Forelimb muscle (tissue), 1 donor: ENCODE measurements around the gene MRTFB. TPM values are rescaled to one million over a fixed set of nuclear protein-coding genes. Genes with fewer than 3 reads are reported as not detected.

Experiments
- DNase-seq: peaks from one replicate; pipeline ENCODE4 v3.0.0-alpha.2; 2013; ENCODE audit warnings: low read depth
- polyA plus RNA-seq: library from polyadenylated mRNA; unstranded; fragments of 120-200 nt; gene quantifications from one replicate; pipeline ENCODE4 v1.2.1, GENCODE V29; 2013; ENCODE audit not compliant: insufficient read length

Gene MRTFB
- polyA plus RNA-seq, 1 donor: 20.1 TPM

DNA sequence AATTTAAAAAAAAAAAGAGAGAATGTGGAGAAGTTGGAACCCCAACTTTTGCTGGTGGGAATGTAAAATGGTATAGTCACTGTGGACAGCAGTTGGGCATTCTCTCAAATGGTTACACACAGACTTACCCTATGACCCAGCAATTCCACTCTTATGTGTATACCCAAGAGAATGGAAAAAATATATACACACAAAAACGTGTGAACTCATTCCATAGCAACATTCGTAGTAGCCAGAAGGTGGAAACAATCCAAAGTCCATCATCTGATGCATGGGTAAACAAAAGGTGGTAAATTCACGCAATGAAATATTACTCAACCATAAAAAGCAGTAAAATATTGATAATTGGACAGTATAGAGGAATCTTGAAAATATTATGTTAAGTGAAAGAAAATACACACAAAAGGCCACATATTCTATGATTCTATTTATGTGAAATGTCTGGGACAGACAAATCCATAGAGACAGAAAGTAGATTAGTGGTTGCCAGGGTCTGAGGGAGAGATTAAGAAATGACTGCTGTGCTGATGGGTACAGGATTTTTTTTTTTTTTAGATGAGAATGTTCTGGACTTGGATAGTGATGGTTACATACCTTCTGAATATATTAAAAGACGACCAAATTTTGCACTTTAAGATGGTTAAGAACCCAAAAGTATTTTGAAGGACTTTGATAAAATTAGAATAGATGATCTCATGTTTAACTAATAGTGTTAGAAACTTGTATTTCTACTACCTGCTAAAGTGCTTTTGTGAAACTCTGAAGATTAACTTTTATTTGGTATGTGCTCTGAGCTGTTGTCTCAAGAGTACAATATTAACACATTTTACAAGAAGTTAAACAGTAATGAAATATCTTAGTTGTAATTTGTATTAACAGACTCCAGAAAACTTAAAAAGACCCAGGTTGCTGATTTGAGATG lies 60.9 kb downstream of the MRTFB start:
- no peak for DNase-seq

- DNase-seq: no peak
These were observed 61.6 kb downstream of the MRTFB start for GRCh38 chr16:14132696-14133048.

- no peak for DNase-seq
These were observed 62.8 kb downstream of the MRTFB start for GRCh38 chr16:14133907-14134306.

DNA sequence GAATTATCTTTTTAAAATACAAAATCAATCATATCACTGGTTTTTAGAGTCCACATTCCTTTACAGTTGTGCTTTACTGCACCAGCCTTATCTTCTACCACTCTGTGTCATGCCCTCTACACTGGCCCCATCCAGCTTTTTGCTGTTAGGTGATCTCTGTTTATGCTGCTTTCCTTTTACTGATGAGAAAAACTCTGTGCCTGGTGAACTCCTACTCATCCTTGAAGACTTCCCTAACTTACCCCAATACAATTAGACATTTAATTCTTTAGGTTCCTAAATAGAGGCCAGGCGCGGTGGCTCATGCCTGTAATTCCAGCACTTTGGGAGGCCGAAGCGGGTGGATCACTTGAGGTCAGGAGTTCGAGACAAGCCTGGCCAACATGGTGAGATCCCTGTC lies 64.6 kb downstream of the MRTFB start:
- no peak for DNase-seq

GRCh38 chr16:14139872-14140271 lies 68.8 kb downstream of the MRTFB start:
- no peak for DNase-seq

GRCh38 chr16:14140923-14141322 lies 69.8 kb downstream of the MRTFB start:
- DNase-seq: no peak

DNA sequence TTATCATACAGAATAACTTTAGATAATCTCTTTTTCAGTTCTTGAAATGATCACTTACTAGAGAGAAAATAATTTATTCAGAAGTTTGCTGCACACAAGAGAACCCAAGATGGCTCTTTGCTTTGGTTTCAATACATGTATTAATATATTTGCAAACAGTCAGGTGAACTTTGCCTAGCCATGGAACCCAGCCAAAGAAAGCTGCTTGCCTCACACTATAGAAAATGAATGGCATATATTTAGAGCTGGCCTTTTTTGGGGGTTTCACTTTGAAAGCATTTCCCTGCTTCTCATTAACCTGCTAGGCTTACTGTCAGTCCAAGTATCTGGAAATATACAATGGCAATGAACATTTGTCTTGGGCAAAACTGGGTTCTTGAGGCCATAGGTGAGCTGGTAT lies 75.3 kb downstream of the MRTFB start:
- no peak for DNase-seq

DNA sequence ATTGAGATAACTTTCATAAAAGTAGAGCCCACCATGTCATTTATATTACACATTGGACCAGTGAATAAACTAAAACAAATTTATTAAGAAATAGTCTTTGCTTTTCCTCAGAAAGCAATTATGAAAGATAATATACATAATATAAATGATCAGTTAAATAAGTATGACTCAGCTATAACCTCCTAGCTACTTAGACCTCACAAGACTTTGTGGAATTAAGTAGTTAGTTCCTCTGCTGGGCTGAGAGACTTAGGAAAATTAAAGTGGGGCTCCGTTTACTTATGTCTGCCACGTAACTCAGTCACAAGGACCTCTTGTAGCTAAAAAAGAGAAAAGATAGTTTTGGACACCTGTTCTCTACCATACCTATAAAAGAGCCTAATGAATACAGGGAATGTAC lies 76.9 kb downstream of the MRTFB start:
- no peak for DNase-seq

GRCh38 chr16:14148569-14148968 lies 77.5 kb downstream of the MRTFB start:
- no peak for DNase-seq

- DNase-seq: no peak
These were observed 79.7 kb downstream of the MRTFB start for GRCh38 chr16:14150796-14151195.

GRCh38 chr16:14151256-14152030 lies 80.3 kb downstream of the MRTFB start:
- peak; percentile 5 for DNase-seq

- no peak for DNase-seq
These were observed 84.6 kb downstream of the MRTFB start for GRCh38 chr16:14155572-14156190.

- DNase-seq: no peak
These were observed 94.0 kb downstream of the MRTFB start for GRCh38 chr16:14164916-14165662.

GRCh38 chr16:14168146-14168545 lies 97.0 kb downstream of the MRTFB start:
- DNase-seq: no peak

- DNase-seq: no peak
These were observed 101.2 kb downstream of the MRTFB start for GRCh38 chr16:14172200-14172809.

DNA sequence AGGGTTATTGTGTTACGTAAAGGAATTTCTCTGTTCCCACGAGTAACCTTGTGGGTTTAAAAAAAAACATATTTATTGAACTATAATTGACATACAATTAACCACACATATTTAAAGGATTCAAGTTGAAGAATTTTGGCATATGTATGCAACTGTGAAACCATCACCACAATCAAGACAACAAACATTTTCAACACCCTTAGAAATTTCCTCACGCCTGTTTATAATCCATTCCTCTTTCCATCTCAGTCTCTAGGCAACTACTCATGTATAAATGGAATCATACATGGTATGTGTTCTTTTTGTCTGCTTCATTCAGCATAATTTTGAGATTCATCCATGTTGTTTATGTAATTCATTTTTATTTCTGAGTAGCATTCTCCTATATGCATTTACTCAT lies 104.0 kb downstream of the MRTFB start:
- DNase-seq: no peak

DNA sequence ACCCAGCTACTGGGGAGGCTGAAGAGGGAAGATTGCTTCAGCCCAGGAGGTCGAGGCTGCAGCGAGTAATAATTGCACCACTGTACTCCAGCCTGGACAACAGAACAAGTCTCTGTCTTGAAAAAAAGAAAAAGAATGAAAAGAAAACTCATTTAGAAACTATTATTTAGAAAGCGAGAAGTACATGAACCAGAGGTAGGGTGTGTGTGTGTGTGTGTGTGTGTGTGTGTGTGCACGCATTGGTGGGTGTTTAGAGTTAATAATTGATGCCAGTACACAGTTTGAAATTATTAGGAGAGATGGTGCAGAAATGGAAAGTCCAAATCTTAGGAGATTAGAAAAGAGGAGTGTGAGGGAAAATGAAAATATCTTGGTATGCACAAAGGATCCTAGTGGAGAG lies 106.6 kb downstream of the MRTFB start:
- no peak for DNase-seq

DNA sequence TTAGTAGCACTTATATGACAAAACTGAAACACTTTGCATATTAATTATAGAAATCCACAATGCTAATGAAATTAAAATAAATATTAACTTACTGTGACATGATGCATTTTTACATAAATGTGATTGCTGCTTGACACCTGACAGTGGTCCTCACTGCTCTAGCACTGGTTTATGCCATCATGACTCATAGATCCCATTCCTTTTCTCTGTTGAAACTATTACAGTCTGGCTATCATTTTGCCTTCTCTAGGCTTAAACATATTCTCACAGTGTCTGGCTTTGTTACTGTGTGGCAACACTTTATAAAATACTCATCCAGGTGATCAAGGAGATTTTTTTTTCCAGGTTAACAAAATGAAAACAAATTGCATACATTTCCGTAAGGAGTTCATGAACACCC lies 108.0 kb downstream of the MRTFB start:
- DNase-seq: no peak

GRCh38 chr16:14180481-14180944 lies 109.4 kb downstream of the MRTFB start:
- DNase-seq: no peak

- DNase-seq: no peak
These were observed 110.4 kb downstream of the MRTFB start for GRCh38 chr16:14181371-14182050.

GRCh38 chr16:14182999-14183398 lies 111.9 kb downstream of the MRTFB start:
- DNase-seq: no peak
